A673 (cell line): ENCODE results near the gene EMP3. TPM values are rescaled to one million over a fixed set of nuclear protein-coding genes. Genes with fewer than 3 reads are reported as not detected.
A peak's percentile ranks its signal among the peaks of the same experiment; 100 is the strongest.

ENCODE experiments used
- BruUV-seq: library from RNA; stranded (reverse); fragments of 400-500 nt; replicated peaks from 2 replicates; lab custom pipeline; 2021; lab: Mats Ljungman, UMichigan
- CTCF ChIA-PET: fragments of 300-600 bp; sonication (Branson Sonifier 250); formaldehyde crosslinking; loops from one replicate; lab custom pipeline; 2022; ENCODE audit warnings: antibody characterized with exemption; lab: Charles Lee
- POLR2A ChIA-PET: fragments of 300-600 bp; sonication (Branson Sonifier 250); formaldehyde crosslinking; loops from one replicate; lab custom pipeline; 2022; ENCODE audit warnings: antibody characterized with exemption; ENCODE audit not compliant: low non-redundant PET; lab: Charles Lee
- DNase-seq: peaks from one replicate; pipeline ENCODE4 v3.0.0-alpha.2; 2015; ENCODE audit warnings: low spot score
- H3K27ac ChIP-seq: fragments of 200-600 bp; sonication (generic); 2 replicates; pipeline ENCODE4 v1.5.1; 2016; ENCODE audit warnings: mixed run types, low read depth, mild to moderate bottlenecking, mixed read lengths, antibody characterized with exemption, low read length; ENCODE audit not compliant: poor library complexity, severe bottlenecking
- H3K27me3 ChIP-seq: fragments of 200-600 bp; sonication (generic); replicated peaks from 2 replicates; pipeline ENCODE4 v1.6.1; 2017; ENCODE audit warnings: mixed run types, low read depth, mild to moderate bottlenecking, mixed read lengths, antibody characterized with exemption, low read length; ENCODE audit not compliant: insufficient read depth, poor library complexity
- H3K36me3 ChIP-seq: fragments of 200-600 bp; sonication (generic); 2 replicates; pipeline ENCODE4 v1.6.1; 2016; ENCODE audit warnings: mixed run types, mild to moderate bottlenecking, mixed read lengths, antibody characterized with exemption, low read length; ENCODE audit not compliant: insufficient read depth, poor library complexity, severe bottlenecking
- H3K4me1 ChIP-seq: fragments of 200-600 bp; sonication (generic); 2 replicates; pipeline ENCODE4 v1.6.1; 2017; ENCODE audit warnings: mixed run types, mild to moderate bottlenecking, mixed read lengths, antibody characterized with exemption, low read length; ENCODE audit not compliant: insufficient read depth, poor library complexity, severe bottlenecking
- H3K4me3 ChIP-seq: fragments of 200-600 bp; sonication (generic); 2 replicates; pipeline ENCODE4 v1.5.1; 2016; ENCODE audit warnings: low read depth, mixed run types, mild to moderate bottlenecking, mixed read lengths, low read length; ENCODE audit not compliant: poor library complexity, severe bottlenecking
- H3K9me3 ChIP-seq: fragments of 200-600 bp; sonication (generic); 2 replicates; pipeline ENCODE4 v1.6.1; 2016; ENCODE audit warnings: mixed run types, low read depth, mild to moderate bottlenecking, mixed read lengths, antibody characterized with exemption, low read length; ENCODE audit not compliant: poor library complexity, severe bottlenecking
- CTCF ChIP-seq: fragments of 300-800, 200-600 bp; sonication (generic); conservative IDR thresholded peaks from 2 replicates; pipeline ENCODE4 v1.5.1; 2017; ENCODE audit warnings: low read depth, mild to moderate bottlenecking, antibody characterized with exemption, low read length, moderate library complexity, mixed read lengths
- EZH2 ChIP-seq: fragments of 200-600 bp; sonication (generic); IDR thresholded peaks from 2 replicates; pipeline ENCODE4 v1.6.1; 2017; ENCODE audit warnings: borderline replicate concordance, low read depth, mild to moderate bottlenecking, mixed read lengths, antibody characterized with exemption, low read length; ENCODE audit not compliant: poor library complexity, severe bottlenecking
- intact Hi-C: fragments of 100-400 bp; cut with micrococcal nuclease; formaldehyde crosslinking; loops from one replicate; pipeline ENCODE4 v1.10.0; 2022; ENCODE audit not compliant: unreplicated experiment
- total RNA-seq: library from RNA; stranded (reverse); gene quantifications from 2 replicates; pipeline ENCODE4 v1.2.3, GENCODE V29; 2021

The EMP3 gene
- total RNA-seq, 1 experiment from 2014 or later = 187 TPM

GRCh38 chr19:48350856-48351255 lies 25.5 kb downstream of the EMP3 start:
- Histone ChIP-seq H3K4me1 (no peaks in the 10 kb centered on the region), H3K9me3 (no peaks in the 10 kb centered on the region), H3K36me3 (no peaks in the 10 kb centered on the region), H3K4me3 (no peak overlapping the region), H3K27ac (no peak overlapping the region), H3K27me3 (no peaks in the 10 kb centered on the region)
- POLR2A ChIA-PET = no interaction called here
- intact Hi-C loops = no loop called here
- TF ChIP-seq EZH2 (no peak), CTCF (no peak)
- BruUV-seq = no TSS peak
- CTCF ChIA-PET = interaction anchor here (0.5 to 1.4 kb wide), 10 partner anchors 12 to 513 kb away, joined by 3 to 11 read pairs (median 3); partner anchors contain the start of genes SYNGR4 and TMEM143
- DNase-seq = no peak

- Histone ChIP-seq H3K4me1 (no peaks in the 10 kb centered on the region), H3K27ac (no peak overlapping the region), H3K27me3 (no peaks in the 10 kb centered on the region), H3K36me3 (no peaks in the 10 kb centered on the region), H3K4me3 (no peak overlapping the region), H3K9me3 (no peaks in the 10 kb centered on the region)
- intact Hi-C loops = no loop called here
- DNase-seq = peak; percentile 76
- CTCF ChIA-PET = interaction anchor here (0.6 to 1.4 kb wide), 8 partner anchors 11 to 232 kb away, joined by 3 to 11 read pairs (median 3); partner anchors contain the start of genes SYNGR4 and TMEM143
- TF ChIP-seq CTCF (peak; percentile 92), EZH2 (no peak)
- no TSS peak for BruUV-seq
- POLR2A ChIA-PET = no interaction called here
Observed at GRCh38 chr19:48351341-48351752, 26.0 kb downstream of the EMP3 start.

- no TSS peak for BruUV-seq
- TF ChIP-seq EZH2 = no peak
- TF ChIP-seq CTCF = no peak
- ChIA-PET CTCF (no interaction called here), POLR2A (no interaction called here)
- Histone ChIP-seq H3K27me3 (no peaks in the 10 kb centered on the region), H3K9me3 (no peaks in the 10 kb centered on the region), H3K4me3 (no peak overlapping the region), H3K4me1 (no peaks in the 10 kb centered on the region), H3K27ac (no peak overlapping the region), H3K36me3 (no peaks in the 10 kb centered on the region)
- intact Hi-C loops = no loop called here
- no peak for DNase-seq
Observed at GRCh38 chr19:48353677-48354076, 28.3 kb downstream of the EMP3 start.
